Measurements from ENCODE around the gene ADO.

The ADO gene

GRCh38 chr10:62818426-62819011 lies 14.0 kb downstream of the ADO start:
- no peak for DNase-seq (ENCODE audit: low read depth)

- no peak for DNase-seq (ENCODE audit: low read depth)
These were observed 14.8 kb downstream of the ADO start for GRCh38 chr10:62819141-62819920.

DNA sequence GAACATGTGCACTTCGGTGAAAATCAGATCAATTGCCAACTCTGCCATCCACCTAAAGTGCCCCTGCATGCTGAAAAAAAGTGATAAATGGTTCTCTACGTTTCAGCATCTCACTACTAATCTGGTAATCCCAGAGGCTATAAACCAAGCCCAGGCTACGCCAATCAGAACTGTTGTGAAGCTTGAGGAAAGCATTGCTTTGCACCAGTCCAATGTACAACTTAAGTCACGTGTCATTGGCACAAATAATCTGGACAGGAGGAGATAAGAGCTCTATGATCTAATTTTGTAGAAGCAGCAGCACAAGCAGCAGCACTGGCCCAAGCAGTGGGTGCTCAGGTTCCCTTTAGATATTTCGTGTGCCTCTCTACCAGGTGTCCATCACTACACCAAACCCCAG lies 16.1 kb downstream of the ADO start:
- DNase-seq (ENCODE audit: low read depth), result no peak

DNA sequence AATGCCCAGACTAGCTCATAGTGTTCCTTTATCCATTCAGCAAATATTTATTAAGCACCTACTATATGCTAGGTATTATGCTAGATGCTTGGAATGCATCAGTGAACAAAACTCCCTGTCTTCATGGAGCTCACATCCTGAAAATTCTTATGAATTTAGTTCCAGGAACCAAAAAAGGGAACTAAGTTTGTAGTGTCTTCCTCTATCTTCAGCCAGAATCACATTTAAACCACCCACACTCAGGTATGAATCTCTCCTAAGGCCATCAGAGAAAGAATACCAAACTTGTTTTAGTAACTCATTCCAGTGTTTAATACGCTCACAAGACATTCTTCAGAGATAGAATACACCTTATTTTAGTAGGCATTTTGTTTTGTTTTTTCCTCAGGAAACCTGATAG lies 21.8 kb downstream of the ADO start:
- DNase-seq (ENCODE audit: low read depth), result no peak

DNA sequence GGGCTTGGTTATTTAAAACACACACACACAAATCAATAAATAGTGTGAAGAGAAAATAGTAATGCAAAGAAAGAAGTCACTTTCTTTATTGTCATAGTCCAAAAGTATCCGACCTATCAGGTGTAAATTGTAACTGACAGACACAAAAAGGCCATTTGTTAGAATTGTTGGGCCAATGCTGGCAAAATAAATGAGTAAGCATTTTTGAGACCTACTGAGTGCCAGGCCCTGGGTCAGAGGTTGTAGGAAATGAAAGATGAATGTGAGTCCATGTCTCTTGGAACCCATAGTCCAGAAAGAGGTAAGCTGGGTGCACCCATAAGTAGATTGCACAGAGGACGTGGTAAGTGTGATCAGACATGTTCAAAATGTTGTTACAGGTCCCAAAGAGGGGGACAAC lies 25.1 kb downstream of the ADO start:
- DNase-seq (ENCODE audit: low read depth), result no peak

DNA sequence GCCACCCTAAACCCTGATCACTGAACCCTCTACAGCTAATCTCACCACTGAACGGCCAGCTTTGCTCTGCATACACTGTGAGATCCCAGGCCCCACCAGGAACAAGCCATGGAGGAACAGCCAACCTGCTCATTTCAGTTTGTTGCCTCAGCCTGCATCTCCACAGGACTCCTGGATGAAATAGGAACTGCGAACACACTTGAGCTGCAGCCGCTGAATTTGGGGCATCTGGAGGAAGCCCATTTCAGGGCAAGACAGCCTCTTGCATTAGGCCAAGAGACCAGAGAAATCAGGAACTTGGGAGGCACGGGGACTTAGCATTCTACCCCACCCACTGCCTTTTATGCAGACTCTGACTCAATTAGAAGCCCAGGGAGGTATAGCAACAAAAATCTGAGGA lies 26.2 kb downstream of the ADO start:
- DNase-seq (ENCODE audit: low read depth), result no peak

GRCh38 chr10:62831346-62831745 lies 26.8 kb downstream of the ADO start:
- DNase-seq (ENCODE audit: low read depth), result no peak

DNA sequence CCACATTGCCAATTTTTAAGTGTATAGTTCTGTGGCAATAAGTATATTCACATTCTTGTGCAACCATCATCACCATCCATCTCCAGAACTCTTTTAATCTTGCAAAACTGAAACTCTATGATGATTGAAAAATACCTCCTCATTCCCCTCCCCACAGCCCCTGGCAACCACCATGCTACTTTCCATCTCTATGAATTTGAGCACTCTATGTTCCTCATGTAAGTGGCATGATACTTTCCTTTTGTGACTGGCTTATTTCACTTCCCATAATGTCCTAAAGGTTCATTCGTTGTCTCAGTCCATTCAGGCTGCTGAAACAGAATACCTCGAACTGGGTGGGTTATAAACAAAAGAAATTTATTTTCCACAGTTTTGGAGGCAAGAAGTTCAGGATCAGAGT lies 35.1 kb downstream of the ADO start:
- no peak for DNase-seq (ENCODE audit: low read depth)

DNA sequence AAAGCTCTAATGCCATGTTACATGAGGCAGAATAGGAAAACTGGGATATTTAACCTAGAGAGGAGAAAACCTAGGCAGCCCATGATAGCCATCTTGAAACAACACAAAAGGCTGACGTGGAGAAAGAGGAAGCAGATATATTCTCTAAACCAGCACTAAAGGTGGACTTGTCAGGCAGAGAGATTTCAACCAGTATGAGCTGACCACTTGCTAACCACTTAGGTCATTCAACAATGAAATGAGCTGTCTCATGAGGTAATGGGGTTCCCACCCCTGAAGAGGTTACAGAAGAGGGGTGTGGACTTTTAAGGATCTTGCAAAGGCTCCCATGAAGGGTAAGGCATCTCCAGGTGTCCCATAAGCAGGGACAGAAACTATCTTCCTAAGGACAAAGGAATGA lies 38.5 kb downstream of the ADO start:
- no peak for DNase-seq (ENCODE audit: low read depth)

- no peak for DNase-seq (ENCODE audit: low read depth)
These were observed 39.1 kb downstream of the ADO start for GRCh38 chr10:62843600-62843999.

DNA sequence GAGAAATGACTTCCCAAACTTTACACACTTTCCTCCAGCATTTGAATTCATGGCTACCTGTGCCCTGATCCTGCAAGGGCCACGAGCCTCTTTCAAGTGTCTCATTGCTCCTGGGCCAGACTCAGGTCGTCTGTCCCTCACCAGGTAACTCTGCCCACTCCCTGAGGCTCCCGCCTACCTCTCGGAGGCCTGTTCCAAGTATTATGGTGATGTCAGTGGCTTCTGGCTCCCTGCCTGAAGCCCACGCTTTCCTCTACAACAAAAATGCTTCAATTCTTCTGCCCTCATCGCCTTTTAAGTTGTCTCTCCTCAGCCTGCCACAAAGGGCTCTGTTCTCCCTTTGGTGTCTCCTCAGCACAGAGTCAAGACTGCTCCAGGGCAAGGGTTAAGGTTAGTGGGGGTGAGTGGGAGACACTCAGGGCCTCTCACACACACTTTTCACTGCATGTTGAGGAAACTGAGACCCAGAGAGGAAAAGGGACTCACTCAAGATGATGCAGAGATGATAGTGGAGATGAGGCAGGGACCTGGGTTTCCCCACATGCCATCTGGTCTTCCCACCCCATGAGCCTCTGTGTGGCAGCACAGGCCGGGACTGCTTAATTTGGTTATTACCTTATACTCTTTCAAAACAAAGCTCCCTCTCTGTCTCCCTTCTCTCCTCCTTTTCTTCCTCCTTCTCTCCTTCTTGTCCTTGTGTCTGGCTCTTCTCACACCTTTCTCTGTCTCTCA lies 39.9 kb downstream of the ADO start:
- DNase-seq (ENCODE audit: low read depth), result no peak

DNA sequence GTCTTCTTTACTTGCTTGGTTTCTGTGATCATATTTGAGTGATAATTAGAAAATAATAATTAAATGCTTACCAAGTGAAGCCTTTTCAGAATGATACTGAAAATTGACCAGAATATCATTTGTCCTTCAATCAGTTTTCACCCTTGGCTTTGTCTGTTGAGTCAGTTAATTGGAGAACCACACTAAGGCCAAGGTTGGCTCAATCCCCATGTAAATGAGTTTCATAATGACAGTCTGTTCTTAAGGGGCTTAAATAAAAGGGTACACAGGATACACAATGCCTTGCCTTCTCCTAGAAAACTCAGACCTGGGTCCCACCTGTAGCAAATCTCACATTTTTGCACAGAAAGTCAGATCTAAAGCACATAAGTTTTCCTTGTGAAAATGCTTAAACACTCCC lies 42.9 kb downstream of the ADO start:
- no peak for DNase-seq (ENCODE audit: low read depth)

GRCh38 chr10:62850646-62851045 lies 46.1 kb downstream of the ADO start:
- DNase-seq (ENCODE audit: low read depth), result no peak

DNA sequence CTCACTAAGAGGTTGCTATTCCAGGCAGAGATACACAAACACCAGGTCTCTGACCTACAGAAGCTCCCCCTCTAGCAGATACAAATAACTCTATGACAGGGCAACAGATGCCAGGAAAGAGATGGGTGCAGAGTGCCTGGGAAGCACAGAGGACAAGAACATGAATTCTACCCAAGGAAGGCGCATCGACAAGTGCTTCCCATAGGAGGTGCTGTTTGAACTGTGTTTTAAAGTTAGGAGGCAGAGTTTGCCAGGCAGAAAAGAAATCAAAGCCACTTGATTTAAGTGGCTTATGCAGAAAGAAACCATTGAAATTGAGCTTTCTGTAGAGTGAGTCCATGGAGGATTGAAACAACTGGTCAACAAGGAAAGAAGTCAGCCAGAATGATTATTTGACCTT lies 46.9 kb downstream of the ADO start:
- no peak for DNase-seq (ENCODE audit: low read depth)

DNA sequence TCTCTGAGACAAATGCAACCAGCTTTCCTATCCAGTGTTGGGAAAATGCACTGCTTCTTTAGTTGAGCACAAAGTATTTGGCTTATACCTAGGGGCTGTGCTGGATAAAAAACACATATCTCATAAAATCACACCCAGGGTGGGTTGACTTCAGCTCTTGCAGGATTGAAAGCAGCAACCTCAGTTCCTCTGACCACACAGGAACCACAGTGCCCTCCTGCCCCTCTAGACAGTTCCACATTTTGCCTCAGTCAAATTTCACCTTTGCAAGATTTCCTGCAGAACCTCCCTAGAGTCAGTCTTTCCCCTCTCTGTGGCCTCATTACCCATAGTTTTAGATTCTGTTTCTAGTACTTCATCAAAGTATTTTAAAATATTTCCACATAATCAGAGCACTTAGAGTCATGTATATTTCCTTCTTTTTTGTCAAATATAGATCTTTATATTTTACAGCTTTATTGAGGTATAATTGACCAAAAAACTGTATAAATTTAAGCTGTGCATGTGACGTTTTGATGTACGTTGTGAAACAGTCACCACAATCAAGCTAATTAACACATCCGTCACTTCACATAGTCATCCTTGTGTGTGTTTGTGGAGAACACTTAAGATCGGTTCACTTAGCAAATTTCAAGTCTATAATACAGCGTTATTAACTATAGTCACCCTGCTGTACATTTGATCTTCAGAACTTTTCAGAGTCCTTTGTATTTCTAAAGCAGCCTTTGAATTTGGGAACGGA lies 48.6 kb downstream of the ADO start:
- DNase-seq (ENCODE audit: low read depth), result no peak

- DNase-seq (ENCODE audit: low read depth), result no peak
These were observed 49.2 kb downstream of the ADO start for GRCh38 chr10:62853710-62854109.

GRCh38 chr10:62856021-62856420 lies 51.5 kb downstream of the ADO start:
- no peak for DNase-seq (ENCODE audit: low read depth)

All from stimulated activated CD8-positive, alpha-beta memory T cell treated with anti-CD3 and anti-CD28 coated beads, Interleukin-15, amount 100 ng/mL, for 24 hours (primary cell).